DOHH2 (cell line): ENCODE data around the gene TRPM2.

Source experiments
- H3F3A ChIP-seq: fragments of 200-600 bp; sonication (generic), shearing (Covaris generic); 2 replicates; pipeline ENCODE4 v1.6.0; 2016; ENCODE audit warnings: antibody characterized with exemption, mild to moderate bottlenecking; ENCODE audit not compliant: control insufficient read depth, insufficient read depth
- H3K27ac ChIP-seq: fragments of 200-600 bp; sonication (generic); 2 replicates; pipeline ENCODE4 v1.5.1; 2014; ENCODE audit warnings: low read depth, mild to moderate bottlenecking, low read length, moderate library complexity
- H3K27me3 ChIP-seq: fragments of 200-600 bp; sonication (generic); 2 replicates; pipeline ENCODE4 v1.6.1; 2014; ENCODE audit warnings: mild to moderate bottlenecking, low read length, mixed read lengths; ENCODE audit not compliant: control insufficient read depth
- H3K36me3 ChIP-seq: fragments of 200-600 bp; sonication (generic); 2 replicates; pipeline ENCODE4 v1.6.1; 2014; ENCODE audit warnings: mild to moderate bottlenecking, low read length, moderate library complexity, mixed read lengths; ENCODE audit not compliant: control insufficient read depth
- H3K4me1 ChIP-seq: fragments of 200-600 bp; sonication (generic); 2 replicates; pipeline ENCODE4 v1.6.1; 2014; ENCODE audit warnings: mild to moderate bottlenecking, low read length, mixed read lengths; ENCODE audit not compliant: control insufficient read depth
- H3K4me2 ChIP-seq: fragments of 200-600 bp; sonication (generic); 2 replicates; pipeline ENCODE4 v1.6.0; 2014; ENCODE audit warnings: mild to moderate bottlenecking, low read length, moderate library complexity
- H3K4me3 ChIP-seq: fragments of 200-600 bp; sonication (generic); 2 replicates; pipeline ENCODE4 v1.5.1; 2014; ENCODE audit warnings: mild to moderate bottlenecking, low read length, mixed read lengths
- H3K79me2 ChIP-seq: fragments of 200-600 bp; sonication (generic); 2 replicates; pipeline ENCODE4 v1.6.1; 2014; ENCODE audit warnings: mild to moderate bottlenecking, low read length, mixed read lengths; ENCODE audit not compliant: control insufficient read depth
- H3K9me2 ChIP-seq: fragments of 200-600 bp; sonication (generic); replicated peaks from 2 replicates; pipeline ENCODE4 v1.6.1; 2014; ENCODE audit warnings: mild to moderate bottlenecking, low read length, mixed read lengths; ENCODE audit not compliant: control insufficient read depth
- H3K9me3 ChIP-seq: fragments of 200-600 bp; sonication (generic); 2 replicates; pipeline ENCODE4 v1.6.1; 2014; ENCODE audit warnings: antibody characterized with exemption, low read length, mixed read lengths; ENCODE audit not compliant: control insufficient read depth, insufficient read depth
- H4K20me1 ChIP-seq: fragments of 200-600 bp; sonication (generic); 2 replicates; pipeline ENCODE4 v1.6.0; 2014; ENCODE audit warnings: low read depth, mild to moderate bottlenecking, antibody characterized with exemption, low read length, moderate library complexity; ENCODE audit not compliant: control insufficient read depth, insufficient read depth
- EZH2phosphoT487 ChIP-seq: fragments of 200-600 bp; sonication (generic); IDR thresholded peaks from 2 replicates; pipeline ENCODE4 v1.6.1; 2017; ENCODE audit warnings: borderline replicate concordance, mild to moderate bottlenecking, antibody characterized with exemption, low read length, moderate library complexity, mixed read lengths
- TF ChIP-seq, protein P1 (sequence below): fragments of 200-600 bp; sonication (generic); IDR thresholded peaks from one replicate; pipeline ENCODE4 v1.5.1; 2014; ENCODE audit warnings: antibody characterized with exemption, mild to moderate bottlenecking, low read depth, low read length; ENCODE audit not compliant: poor library complexity, severe bottlenecking

TRPM2 gene

DNA sequence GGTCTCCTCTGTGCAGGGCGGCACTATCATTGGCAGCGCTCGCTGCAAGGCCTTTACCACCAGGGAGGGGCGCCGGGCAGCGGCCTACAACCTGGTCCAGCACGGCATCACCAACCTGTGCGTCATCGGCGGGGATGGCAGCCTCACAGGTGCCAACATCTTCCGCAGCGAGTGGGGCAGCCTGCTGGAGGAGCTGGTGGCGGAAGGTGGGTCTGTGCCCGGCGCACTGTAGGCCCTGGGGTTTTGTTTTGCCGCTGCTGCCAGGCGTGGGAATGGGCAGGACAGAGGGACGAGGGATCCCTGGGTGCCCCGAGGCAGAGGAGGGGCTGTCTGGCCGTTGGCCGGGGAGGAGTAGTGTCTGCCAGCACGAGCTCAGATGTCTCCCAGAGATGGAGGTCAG is 41.3 kb upstream of the TRPM2 start:
- H3K4me1 ChIP-seq, result no peaks in the 10 kb centered on the region
- H3K36me3 ChIP-seq, result peaks cover 91% of the 10 kb centered on the region
- H3K27ac ChIP-seq, result no peak overlapping the region
- H3K4me3 ChIP-seq, result no peak overlapping the region
- H3K27me3 ChIP-seq, result no peaks in the 10 kb centered on the region
- H4K20me1 ChIP-seq, result no peaks in the 10 kb centered on the region
- no peaks in the 10 kb centered on the region for H3F3A ChIP-seq
- H3K79me2 ChIP-seq, result peaks cover 4% of the 10 kb centered on the region; the same call in 1 of the 2 replicates
- H3K9me2 ChIP-seq, result no peaks in the 10 kb centered on the region
- TF ChIP-seq, protein P1, sequence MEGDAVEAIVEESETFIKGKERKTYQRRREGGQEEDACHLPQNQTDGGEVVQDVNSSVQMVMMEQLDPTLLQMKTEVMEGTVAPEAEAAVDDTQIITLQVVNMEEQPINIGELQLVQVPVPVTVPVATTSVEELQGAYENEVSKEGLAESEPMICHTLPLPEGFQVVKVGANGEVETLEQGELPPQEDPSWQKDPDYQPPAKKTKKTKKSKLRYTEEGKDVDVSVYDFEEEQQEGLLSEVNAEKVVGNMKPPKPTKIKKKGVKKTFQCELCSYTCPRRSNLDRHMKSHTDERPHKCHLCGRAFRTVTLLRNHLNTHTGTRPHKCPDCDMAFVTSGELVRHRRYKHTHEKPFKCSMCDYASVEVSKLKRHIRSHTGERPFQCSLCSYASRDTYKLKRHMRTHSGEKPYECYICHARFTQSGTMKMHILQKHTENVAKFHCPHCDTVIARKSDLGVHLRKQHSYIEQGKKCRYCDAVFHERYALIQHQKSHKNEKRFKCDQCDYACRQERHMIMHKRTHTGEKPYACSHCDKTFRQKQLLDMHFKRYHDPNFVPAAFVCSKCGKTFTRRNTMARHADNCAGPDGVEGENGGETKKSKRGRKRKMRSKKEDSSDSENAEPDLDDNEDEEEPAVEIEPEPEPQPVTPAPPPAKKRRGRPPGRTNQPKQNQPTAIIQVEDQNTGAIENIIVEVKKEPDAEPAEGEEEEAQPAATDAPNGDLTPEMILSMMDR, result no peak
- no peak for TF ChIP-seq EZH2phosphoT487
- no peak overlapping the region for H3K4me2 ChIP-seq
- no peaks in the 10 kb centered on the region for H3K9me3 ChIP-seq

DNA sequence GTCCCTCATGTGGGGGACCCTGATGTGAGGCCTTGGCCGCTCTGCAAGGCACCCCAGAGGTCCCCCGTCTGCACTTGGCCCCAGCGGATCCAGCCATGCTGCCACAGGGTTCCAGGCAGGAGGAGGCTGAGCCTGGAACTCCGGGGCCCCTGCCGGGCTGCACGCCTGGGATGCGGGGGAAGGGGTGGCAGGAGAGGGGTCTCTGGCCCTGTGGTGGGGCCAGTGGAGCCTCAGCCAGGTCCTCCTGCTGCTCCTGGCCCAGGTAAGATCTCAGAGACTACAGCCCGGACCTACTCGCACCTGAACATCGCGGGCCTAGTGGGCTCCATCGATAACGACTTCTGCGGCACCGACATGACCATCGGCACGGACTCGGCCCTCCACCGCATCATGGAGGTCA is 40.7 kb upstream of the TRPM2 start:
- no peaks in the 10 kb centered on the region for H3K9me3 ChIP-seq
- no peaks in the 10 kb centered on the region for H3K79me2 ChIP-seq
- no peak overlapping the region for H3K27ac ChIP-seq
- H3F3A ChIP-seq, result no peaks in the 10 kb centered on the region
- H3K27me3 ChIP-seq, result no peaks in the 10 kb centered on the region
- H3K4me1 ChIP-seq, result no peaks in the 10 kb centered on the region
- H3K4me3 ChIP-seq, result no peak overlapping the region
- no peak overlapping the region for H3K4me2 ChIP-seq
- H4K20me1 ChIP-seq, result no peaks in the 10 kb centered on the region
- TF ChIP-seq, protein P1, result no peak
- TF ChIP-seq EZH2phosphoT487, result no peak
- H3K9me2 ChIP-seq, result no peaks in the 10 kb centered on the region
- peaks cover 91% of the 10 kb centered on the region for H3K36me3 ChIP-seq

DNA sequence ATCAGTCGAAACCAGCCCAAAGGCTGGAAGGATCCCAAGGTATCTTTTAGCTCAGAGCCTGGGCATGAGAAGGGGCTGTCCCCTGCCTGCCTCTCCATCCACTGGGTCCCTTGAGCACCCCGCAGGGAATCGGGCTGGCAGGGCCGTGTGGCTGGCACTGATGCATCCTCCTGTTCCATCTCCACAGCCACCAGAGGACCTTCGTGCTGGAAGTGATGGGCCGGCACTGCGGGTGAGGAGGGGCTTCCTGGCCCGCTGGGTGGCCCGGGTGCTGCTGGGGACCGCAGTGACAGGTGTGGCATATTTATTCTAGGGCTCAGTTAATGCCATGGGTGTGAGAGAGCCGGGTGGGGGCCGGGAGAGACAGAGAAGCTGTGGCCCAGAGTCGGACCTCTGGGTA is 40.0 kb upstream of the TRPM2 start:
- H3K27ac ChIP-seq, result no peak overlapping the region
- H3K36me3 ChIP-seq, result peaks cover 90% of the 10 kb centered on the region
- H3K79me2 ChIP-seq, result no peaks in the 10 kb centered on the region
- H3K4me3 ChIP-seq, result no peak overlapping the region
- H3K9me2 ChIP-seq, result no peaks in the 10 kb centered on the region
- H4K20me1 ChIP-seq, result no peaks in the 10 kb centered on the region
- H3K27me3 ChIP-seq, result no peaks in the 10 kb centered on the region
- no peaks in the 10 kb centered on the region for H3F3A ChIP-seq
- no peak for TF ChIP-seq EZH2phosphoT487
- TF ChIP-seq, protein P1, result no peak
- H3K9me3 ChIP-seq, result no peaks in the 10 kb centered on the region
- no peak overlapping the region for H3K4me2 ChIP-seq
- H3K4me1 ChIP-seq, result no peaks in the 10 kb centered on the region

- no peak for TF ChIP-seq EZH2phosphoT487
- TF ChIP-seq, protein P1, result no peak
- H3K36me3 ChIP-seq, result peaks cover 86% of the 10 kb centered on the region
- H3K4me2 ChIP-seq, result no peak overlapping the region
- no peak overlapping the region for H3K4me3 ChIP-seq
- H3K27ac ChIP-seq, result no peak overlapping the region
- H4K20me1 ChIP-seq, result no peaks in the 10 kb centered on the region
- no peaks in the 10 kb centered on the region for H3K27me3 ChIP-seq
- H3F3A ChIP-seq, result no peaks in the 10 kb centered on the region
- no peaks in the 10 kb centered on the region for H3K79me2 ChIP-seq
- H3K4me1 ChIP-seq, result no peaks in the 10 kb centered on the region
- no peaks in the 10 kb centered on the region for H3K9me2 ChIP-seq
- H3K9me3 ChIP-seq, result no peaks in the 10 kb centered on the region
Measured at GRCh38 chr21:44314128-44314527, 39.3 kb upstream of the TRPM2 start.
